Posterior vena cava (tissue), 2 donors: ENCODE data around the gene SLC44A4. TPM values are rescaled to one million over a fixed set of nuclear protein-coding genes. Genes with fewer than 3 reads are reported as not detected.
"Not testable (repeated sequence)": the region's sequence is repeated elsewhere in the genome, so short reads cannot be mapped to it uniquely, and the experiment has no call there.

Source experiments
- DNase-seq: peaks from one replicate; pipeline ENCODE4 v3.0.0-alpha.2; 2020; ENCODE audit warnings: low spot score
- intact Hi-C, 2 donors: fragments of 100-400 bp; cut with DNase I; formaldehyde crosslinking; loops; one replicate each; pipeline versions ENCODE4 v1.14.1 to v1.14.2; 2022 to 2023
- long read RNA-seq, 2 donors: library from polyadenylated mRNA; unstranded; transcript quantifications; one replicate each; pipeline ENCODE4 v2.0.0, GENCODE V29; 2020 to 2021
- total RNA-seq, 2 donors: library from RNA; stranded (reverse); fragmentation: NEBNext Ultra II Directional; extraction: Animal tissue kit (Norgen Biotek cat#: 25700); gene quantifications; one replicate each; pipeline ENCODE4 v1.2.1, GENCODE V29; 2021
- donor health status: DM: yes; HTN: yes; CAD: no.
- donor health status: DM: yes; HTN: yes; CAD: no.

SLC44A4 gene
- total RNA-seq = under 1 TPM; 0.33 to 0.65 TPM
- long read RNA-seq, donor 1, partial matches to known transcripts = 1 of 1 reads
- long read RNA-seq, donor 1, other reads (novel, unspliced or antisense) = 0 of 1 reads
- long read RNA-seq, donor 2 = 0 reads

DNA sequence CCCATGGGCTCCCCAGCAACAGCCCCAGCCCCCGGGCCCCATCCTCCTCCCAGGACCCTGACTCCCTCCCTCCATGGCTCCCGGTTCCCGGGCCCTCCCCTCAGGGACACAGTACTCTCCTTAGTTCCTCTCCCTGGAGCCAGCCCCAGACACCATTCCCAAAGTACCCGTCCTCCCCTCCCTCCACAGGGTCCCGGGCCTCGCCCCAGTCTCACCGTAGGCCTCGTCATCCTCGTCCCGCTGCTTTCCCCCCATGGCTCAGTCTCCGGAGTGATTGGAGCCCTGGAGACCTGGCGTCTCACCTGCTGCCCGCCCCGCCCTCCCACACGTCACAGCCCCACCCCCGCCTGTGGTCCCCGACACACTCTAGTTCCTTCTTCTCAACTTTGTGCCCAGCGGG, at the start of gene SLC44A4:
TSS of gene SLC44A4 (minus strand) at position 272 of the 400 bp plus-strand sequence. CDS start at position 255, 17 bp downstream.
- no peak for DNase-seq
- intact Hi-C loops = no loop called here

- intact Hi-C loops = no loop called here
- DNase-seq = no peak
These were observed 49.8 kb upstream of the SLC44A4 start for GRCh38 chr6:31928672-31928939.

GRCh38 chr6:31927863-31928671, 49.3 kb upstream of the SLC44A4 start:
- intact Hi-C loops = no loop called here
- DNase-seq = no peak

DNA sequence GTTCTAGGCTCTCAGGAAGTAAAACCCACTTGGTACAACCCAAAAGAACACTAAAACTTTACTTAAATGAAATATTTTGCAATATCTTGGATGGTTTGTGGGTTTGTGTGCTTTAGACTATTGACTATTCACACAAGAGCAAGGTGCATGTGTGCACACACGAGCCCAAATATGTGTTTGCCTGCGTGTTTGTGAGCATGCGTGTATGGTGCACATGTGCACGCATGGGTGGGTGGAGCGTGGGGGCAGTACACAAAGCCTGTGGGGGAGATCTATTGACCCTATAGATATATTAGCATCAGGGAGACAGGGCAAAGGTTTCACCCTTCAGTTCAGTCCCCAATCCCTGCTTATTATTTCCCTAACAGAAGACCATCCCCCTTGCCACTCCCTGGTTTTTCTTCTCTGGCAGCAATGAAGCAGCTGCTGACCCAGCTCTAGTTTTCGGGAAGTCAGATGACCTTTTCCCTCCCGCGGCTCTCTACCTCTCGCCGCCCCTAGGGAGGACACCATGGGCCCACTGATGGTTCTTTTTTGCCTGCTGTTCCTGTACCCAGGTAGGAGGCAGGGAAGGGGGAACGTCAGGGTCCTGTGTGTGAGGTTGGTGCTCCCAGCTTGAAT, 48.6 kb upstream of the SLC44A4 start, which contains the start of gene C2:
TSS of gene C2 (plus strand) at position 476 of the 621 bp plus-strand sequence. CDS start at position 512, 36 bp downstream.
- no peak for DNase-seq
- intact Hi-C loops = no loop called here

- intact Hi-C loops = loop anchor here in 1 of 2 donors (5.0 kb wide), 1 partner anchor 889 kb away; no protein-coding TSS in a partner anchor
- no peak for DNase-seq
These were observed 44.1 kb upstream of the SLC44A4 start for GRCh38 chr6:31922942-31923341.

DNA sequence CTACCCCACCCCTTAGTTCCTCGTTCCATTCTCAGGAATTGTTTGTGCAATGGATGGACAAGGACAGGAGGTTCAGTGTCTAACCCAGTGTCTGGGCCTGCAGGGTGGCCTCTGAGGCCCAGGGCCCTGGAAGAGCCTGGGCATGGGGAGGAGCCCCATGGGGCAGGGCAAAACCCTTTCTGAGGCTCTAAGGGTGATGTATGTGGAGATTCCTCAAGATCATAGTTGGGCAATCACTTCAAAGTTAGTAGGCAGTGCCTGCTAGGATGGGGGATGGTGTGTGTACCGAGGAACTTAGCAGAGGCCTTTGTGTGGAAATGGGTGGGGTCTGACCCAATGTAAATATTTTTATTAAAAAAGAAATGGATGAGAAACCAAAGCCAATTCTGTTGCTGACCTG, 42.0 kb upstream of the SLC44A4 start:
- intact Hi-C loops = loop anchor here in 1 of 2 donors (5.0 kb wide), 1 partner anchor 891 kb away; no protein-coding TSS in a partner anchor
- DNase-seq = no peak

DNA sequence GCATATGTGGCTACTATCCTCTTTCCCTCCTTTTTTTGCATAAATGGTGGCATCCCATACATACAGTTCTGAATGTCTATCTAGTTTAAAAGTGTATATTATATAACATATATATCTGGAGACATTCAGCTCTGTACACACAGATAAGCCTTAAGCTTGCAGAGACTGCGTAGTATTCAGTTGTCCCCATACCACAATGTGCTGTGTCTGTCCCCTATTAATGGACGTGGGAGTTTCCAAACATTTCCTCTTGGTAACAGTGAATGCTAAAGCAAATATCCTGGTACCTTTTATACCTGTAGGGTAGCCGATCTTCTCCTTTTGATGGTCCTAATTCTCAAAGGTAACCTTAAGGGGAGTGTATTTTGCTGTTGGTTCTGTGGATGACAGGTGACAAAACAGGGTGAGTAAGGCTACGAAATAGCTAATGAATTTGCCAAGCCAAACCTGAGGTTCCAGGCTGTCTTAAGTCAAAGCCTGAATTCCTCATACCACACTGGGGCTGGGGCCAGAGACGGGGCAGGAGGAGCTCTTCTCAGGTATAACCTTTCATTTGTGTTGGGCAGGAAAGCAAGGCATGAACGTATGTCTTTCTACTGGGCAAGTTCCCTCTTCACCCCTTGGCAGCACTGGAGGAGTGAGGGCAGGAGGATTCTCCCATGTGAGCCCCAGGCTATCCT, 41.0 kb upstream of the SLC44A4 start:
- intact Hi-C loops = loop anchor here in 1 of 2 donors (5.0 kb wide), 1 partner anchor 893 kb away; no protein-coding TSS in a partner anchor

GRCh38 chr6:31918069-31918720, 39.4 kb upstream of the SLC44A4 start:
- intact Hi-C loops = no loop called here
- no peak for DNase-seq

More for the DNA sequence above, 41.0 kb upstream of the SLC44A4 start:
- no peak for DNase-seq

DNA sequence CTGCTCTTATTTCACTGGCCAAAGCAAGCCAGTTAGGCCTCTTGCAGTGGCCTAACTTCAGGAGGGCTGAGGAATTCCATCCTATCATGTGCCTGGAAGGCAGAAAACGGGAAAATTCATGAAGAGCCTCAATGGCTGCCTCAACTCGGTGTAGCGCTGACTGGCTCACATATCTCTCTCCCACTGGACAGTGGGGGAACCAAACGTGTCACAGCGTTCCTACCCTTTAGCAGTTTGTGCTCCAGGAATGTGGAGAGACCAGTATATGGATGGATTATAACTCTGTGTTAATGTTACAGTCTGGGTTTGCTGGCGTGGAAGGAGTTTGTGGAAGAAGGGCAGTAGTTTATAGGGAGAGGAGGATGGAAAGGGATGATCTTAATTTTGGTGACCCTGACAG, 37.0 kb upstream of the SLC44A4 start:
- no peak for DNase-seq

DNA sequence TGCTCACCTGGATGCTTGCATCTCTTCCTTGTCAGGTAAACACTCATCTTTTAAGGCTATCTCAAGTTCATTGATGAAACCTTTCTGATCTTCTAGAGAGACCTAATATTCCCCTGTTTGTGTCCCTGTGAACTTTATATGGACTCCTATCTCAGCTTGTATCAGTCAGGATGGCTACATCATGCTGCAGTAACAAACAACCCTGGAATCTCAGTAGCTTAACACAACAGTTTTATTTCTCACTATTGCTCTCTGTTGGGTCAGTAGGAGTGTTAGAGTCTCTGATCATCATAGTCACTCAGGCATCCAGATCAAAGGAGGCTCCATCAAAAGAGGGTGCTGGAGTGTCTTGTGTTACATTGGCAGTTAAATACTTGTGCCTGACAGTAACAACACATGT, 36.6 kb upstream of the SLC44A4 start:
- DNase-seq = no peak
- intact Hi-C loops = no loop called here

More for the DNA sequence above, 37.0 kb upstream of the SLC44A4 start:
- intact Hi-C loops = no loop called here

DNA sequence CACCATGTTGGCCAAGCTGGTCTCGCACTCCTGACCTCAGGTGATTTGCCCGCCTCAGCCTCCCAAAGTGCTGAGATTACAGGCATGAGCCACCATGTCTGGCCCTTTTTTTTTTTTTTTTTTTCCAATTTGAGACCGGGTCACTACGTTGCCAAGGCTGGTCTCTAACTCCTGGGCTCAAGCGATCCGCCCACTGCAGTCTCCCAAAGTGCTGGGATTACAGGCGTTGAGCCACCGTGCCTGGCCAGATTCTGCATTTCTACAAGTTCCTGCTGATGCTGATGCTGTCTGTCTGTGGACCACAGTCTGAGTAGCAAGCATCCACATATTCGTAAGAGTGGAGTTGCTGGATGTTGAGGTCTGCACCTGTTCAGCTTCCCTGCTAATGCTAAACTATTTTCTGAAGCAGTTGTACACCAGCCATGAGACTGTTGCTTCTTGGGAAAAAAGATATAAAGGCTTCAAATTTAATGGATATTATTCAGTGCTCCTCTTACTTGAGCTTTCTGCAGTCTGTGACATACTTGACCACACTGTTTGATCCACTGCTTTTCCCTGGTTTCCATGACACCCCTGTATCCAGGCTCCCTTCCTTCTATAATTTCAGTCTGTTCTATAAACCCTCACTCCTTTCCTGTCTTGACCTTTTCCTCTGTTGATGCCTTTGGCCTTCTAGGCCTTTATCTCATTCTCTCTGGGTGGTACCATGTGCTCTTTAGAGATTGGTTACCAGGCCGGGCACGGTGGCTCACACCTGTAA, 33.2 kb upstream of the SLC44A4 start:
- intact Hi-C loops = no loop called here
- no peak for DNase-seq

DNA sequence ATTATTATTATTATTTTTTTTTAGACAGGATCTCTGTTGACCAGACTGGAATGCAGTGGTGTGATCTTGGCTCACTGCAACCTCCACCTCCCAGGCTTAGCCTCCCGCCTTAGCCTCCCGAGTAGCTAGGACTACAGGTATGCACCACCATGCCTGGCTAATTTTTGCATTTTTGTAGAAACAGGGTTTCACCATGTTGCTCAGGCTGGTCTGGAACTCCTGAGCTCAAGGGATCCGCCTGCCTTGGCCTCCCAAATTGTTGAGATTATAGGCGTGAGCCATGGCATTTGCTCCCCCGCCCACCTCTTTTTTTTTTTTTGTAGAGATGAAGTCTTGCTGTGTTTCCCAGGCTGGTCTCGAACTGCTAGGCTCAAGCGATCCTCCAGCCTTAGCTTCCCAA, 30.5 kb upstream of the SLC44A4 start:
- intact Hi-C loops, DNase-seq: not testable (repeated sequence)

DNA sequence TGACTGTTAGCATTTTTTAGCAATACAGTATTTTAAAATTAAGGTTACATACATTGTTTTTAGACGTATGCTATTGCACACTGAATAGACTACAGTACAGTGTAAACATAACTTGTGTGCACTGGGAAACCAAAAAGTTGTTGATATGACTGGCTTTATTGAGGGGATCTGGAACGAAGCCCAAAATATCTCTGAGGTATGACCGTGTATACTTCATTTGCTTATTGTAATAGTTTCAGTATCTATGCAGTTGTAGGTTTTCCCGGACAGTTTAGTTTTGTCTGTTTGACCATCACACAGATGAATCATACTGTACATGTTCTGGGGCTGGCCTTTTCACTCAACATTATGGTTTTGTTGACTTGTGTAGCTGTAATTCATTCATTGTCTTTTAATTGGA, 30.0 kb upstream of the SLC44A4 start:
- intact Hi-C loops = no loop called here
- DNase-seq = no peak

DNA sequence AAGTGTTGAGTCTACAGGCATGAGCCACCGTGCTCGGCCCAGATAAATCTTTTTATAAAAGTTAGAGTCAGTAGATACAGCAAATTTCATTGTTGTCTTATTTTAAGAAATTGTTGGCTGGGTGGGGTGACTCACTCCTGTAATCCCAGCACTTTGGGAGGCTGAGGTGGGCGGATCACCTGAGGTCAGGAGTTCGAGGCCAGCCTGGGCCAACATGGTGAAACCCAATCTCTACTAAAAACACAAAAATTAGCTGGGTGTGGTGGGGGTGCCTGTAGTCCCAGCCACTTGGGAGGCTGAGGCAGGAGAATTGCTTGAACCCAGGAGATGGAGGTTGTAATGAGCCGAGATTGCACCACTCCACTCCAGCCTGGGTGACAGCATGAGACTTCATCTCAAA, 29.5 kb upstream of the SLC44A4 start:
- intact Hi-C loops, DNase-seq: not testable (repeated sequence)

- no peak for DNase-seq
- intact Hi-C loops = no loop called here
These were observed 28.5 kb upstream of the SLC44A4 start for GRCh38 chr6:31907158-31907813.

GRCh38 chr6:31906727-31907126, 27.9 kb upstream of the SLC44A4 start:
- intact Hi-C loops, DNase-seq: not testable (repeated sequence)

- intact Hi-C loops = no loop called here
- no peak for DNase-seq
These were observed 27.3 kb upstream of the SLC44A4 start for GRCh38 chr6:31906122-31906521.

- no peak for DNase-seq
These were observed 26.2 kb upstream of the SLC44A4 start for GRCh38 chr6:31905041-31905440.

More at GRCh38 chr6:31905041-31905440, 26.2 kb upstream of the SLC44A4 start:
- intact Hi-C loops = no loop called here
